OCI-LY7 (cell line): Measurements from ENCODE around the gene AKR7A2.
"Not testable (repeated sequence)": the region's sequence is repeated elsewhere in the genome, so short reads cannot be mapped to it uniquely, and the experiment has no call there.

Source experiments
- EZH2phosphoT487 ChIP-seq: fragments of 200-600 bp; sonication (generic); IDR thresholded peaks from 2 replicates; pipeline ENCODE4 v1.6.1; 2018; ENCODE audit warnings: low read depth, borderline replicate concordance, mild to moderate bottlenecking, mixed run types, antibody characterized with exemption, low read length, moderate library complexity, mixed read lengths
- TF ChIP-seq, protein P1 (sequence below): fragments of 200-600 bp; sonication (generic); conservative IDR thresholded peaks from 2 replicates; pipeline ENCODE4 v1.5.1; 2014; ENCODE audit warnings: mild to moderate bottlenecking, antibody characterized with exemption, low read length, moderate library complexity, mixed read lengths

DNA sequence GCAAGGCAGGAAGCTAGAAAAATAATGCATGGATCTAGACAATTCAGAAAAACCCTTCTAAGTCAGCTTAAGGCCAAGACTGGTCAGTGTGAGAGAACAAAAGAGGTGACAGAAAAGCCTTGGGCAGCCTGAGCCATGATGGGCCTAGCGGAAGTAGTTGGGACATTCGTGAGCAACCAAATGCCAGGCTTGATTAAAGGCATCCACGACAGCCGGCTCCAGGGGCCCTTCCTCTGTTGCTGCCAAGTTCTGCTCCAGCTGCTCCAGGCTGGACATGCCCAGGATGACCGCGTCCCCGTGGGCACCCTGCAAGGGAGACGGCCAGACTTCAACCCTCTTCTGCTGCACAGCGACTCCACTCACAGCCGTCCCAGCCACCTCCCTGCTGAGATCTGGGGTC, 7.9 kb downstream of the AKR7A2 start:
- TF ChIP-seq, protein P1, sequence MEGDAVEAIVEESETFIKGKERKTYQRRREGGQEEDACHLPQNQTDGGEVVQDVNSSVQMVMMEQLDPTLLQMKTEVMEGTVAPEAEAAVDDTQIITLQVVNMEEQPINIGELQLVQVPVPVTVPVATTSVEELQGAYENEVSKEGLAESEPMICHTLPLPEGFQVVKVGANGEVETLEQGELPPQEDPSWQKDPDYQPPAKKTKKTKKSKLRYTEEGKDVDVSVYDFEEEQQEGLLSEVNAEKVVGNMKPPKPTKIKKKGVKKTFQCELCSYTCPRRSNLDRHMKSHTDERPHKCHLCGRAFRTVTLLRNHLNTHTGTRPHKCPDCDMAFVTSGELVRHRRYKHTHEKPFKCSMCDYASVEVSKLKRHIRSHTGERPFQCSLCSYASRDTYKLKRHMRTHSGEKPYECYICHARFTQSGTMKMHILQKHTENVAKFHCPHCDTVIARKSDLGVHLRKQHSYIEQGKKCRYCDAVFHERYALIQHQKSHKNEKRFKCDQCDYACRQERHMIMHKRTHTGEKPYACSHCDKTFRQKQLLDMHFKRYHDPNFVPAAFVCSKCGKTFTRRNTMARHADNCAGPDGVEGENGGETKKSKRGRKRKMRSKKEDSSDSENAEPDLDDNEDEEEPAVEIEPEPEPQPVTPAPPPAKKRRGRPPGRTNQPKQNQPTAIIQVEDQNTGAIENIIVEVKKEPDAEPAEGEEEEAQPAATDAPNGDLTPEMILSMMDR = not testable (repeated sequence)
- TF ChIP-seq EZH2phosphoT487 = not testable (repeated sequence)
